SK-N-SH (cell line): ENCODE results near the gene RAB4B. TPM values are rescaled to one million over a fixed set of nuclear protein-coding genes. Genes with fewer than 3 reads are reported as not detected.
"Not testable (repeated sequence)": the region's sequence is repeated elsewhere in the genome, so short reads cannot be mapped to it uniquely, and the experiment has no call there.

Experiments used
- CTCF ChIA-PET: fragments of 300-600, 350-600 bp; formaldehyde crosslinking; extraction: SDS; loops from one replicate; lab custom pipeline; 2021; lab: Yijun Ruan, JAX
- POLR2A ChIA-PET: fragments of 350-600 bp; sonication (Branson Sonifier 250); formaldehyde crosslinking; extraction: SDS; loops from one replicate; lab custom pipeline; 2020; ENCODE audit warnings: antibody characterized with exemption, inconsistent platforms; lab: Yijun Ruan, JAX
- DNase-seq: peaks from one replicate; pipeline ENCODE4 v3.0.0; 2012
- H2AFZ ChIP-seq: fragments of 200-600 bp; sonication (generic); 2 replicates; pipeline ENCODE4 v1.8.1; 2016; ENCODE audit warnings: antibody characterized with exemption, mild to moderate bottlenecking, low read depth
- H3F3A ChIP-seq: fragments of 200-600 bp; sonication (generic); replicated peaks from 2 replicates; pipeline ENCODE3; 2016; ENCODE audit warnings: antibody characterized with exemption, mild to moderate bottlenecking; ENCODE audit not compliant: insufficient read depth
- H3K27ac ChIP-seq, 2 experiments: fragments of 200-500 bp in 1 of 2; fragments of 200-600 bp in 1 of 2; sonication (Bioruptor generic) in 1 of 2; sonication (generic), shearing (Covaris generic) in 1 of 2; 2 replicates each; pipeline versions ENCODE4 v1.5.1 to v1.6.1; 2014 to 2016; ENCODE audit warnings: low read depth in 2 of 2, inconsistent platforms in 1 of 2, low read length in 1 of 2, mild to moderate bottlenecking in 1 of 2, mixed read lengths in 1 of 2
- H3K27me3 ChIP-seq: fragments of 200-600 bp; sonication (generic), shearing (Covaris generic); 2 replicates; pipeline ENCODE4 v1.6.1; 2016; ENCODE audit warnings: mixed run types; ENCODE audit not compliant: insufficient read depth
- H3K36me3 ChIP-seq, 2 experiments: fragments of 200-500 bp in 1 of 2; fragments of 200-600 bp in 1 of 2; sonication (Bioruptor generic) in 1 of 2; sonication (generic) in 1 of 2; replicated peaks in 1 of 2; 2 replicates each; pipeline versions ENCODE3 to v1.5.1; 2014 to 2016; ENCODE audit warnings: low read length in 1 of 2, mild to moderate bottlenecking in 1 of 2; ENCODE audit not compliant: insufficient read depth in 2 of 2, control insufficient read depth in 1 of 2
- H3K4me1 ChIP-seq, 2 experiments: fragments of 200-500 bp in 1 of 2; fragments of 200-600 bp in 1 of 2; sonication (Bioruptor generic) in 1 of 2; sonication (generic), shearing (Covaris generic) in 1 of 2; 2 replicates each; pipeline versions ENCODE4 v1.5.1 to v1.6.1; 2014 to 2016; ENCODE audit warnings: low read depth in 1 of 2, low read length in 1 of 2, mixed run types in 1 of 2; ENCODE audit not compliant: insufficient read depth in 2 of 2, control insufficient read depth in 1 of 2
- H3K4me2 ChIP-seq: fragments of 200-600 bp; sonication (generic), shearing (Covaris generic); 2 replicates; pipeline ENCODE4 v1.6.1; 2017; ENCODE audit warnings: mixed run types
- H3K4me3 ChIP-seq, 2 experiments: fragments of 200-500 bp in 1 of 2; fragments of 200-600 bp in 1 of 2; sonication (Bioruptor generic) in 1 of 2; sonication (generic), shearing (Covaris generic) in 1 of 2; 2 replicates each; pipeline versions ENCODE4 v1.5.1 to v1.8.1; 2014 to 2016; ENCODE audit warnings: low read depth in 2 of 2, inconsistent platforms in 1 of 2, low read length in 1 of 2, mild to moderate bottlenecking in 1 of 2, mixed read lengths in 1 of 2, moderate library complexity in 1 of 2
- H3K79me2 ChIP-seq: fragments of 200-600 bp; sonication (generic); 2 replicates; pipeline ENCODE4 v1.8.1; 2017; ENCODE audit warnings: mild to moderate bottlenecking; ENCODE audit not compliant: insufficient read depth
- H3K9ac ChIP-seq: fragments of 200-600 bp; sonication (generic); 2 replicates; pipeline ENCODE4 v1.6.1; 2017; ENCODE audit warnings: mixed run types
- H3K9me2 ChIP-seq: fragments of 200-600 bp; sonication (generic); 2 replicates; pipeline ENCODE4 v1.6.1; 2017; ENCODE audit warnings: mixed run types
- H3K9me3 ChIP-seq: fragments of 200-600 bp; sonication (generic); 2 replicates; pipeline ENCODE4 v1.6.1; 2017; ENCODE audit warnings: mixed run types, mild to moderate bottlenecking, moderate library complexity
- H4K20me1 ChIP-seq: fragments of 200-600 bp; sonication (generic); 2 replicates; pipeline ENCODE4 v1.6.1; 2017; ENCODE audit warnings: mild to moderate bottlenecking, mixed run types; ENCODE audit not compliant: insufficient read depth
- ELF1 ChIP-seq: IDR thresholded peaks from 2 replicates; pipeline ENCODE4 v1.4.0; 2012
- FOXJ3 ChIP-seq: sonication (generic); formaldehyde crosslinking; IDR thresholded peaks from 2 replicates; pipeline ENCODE4 v1.5.1; 2020; ENCODE audit warnings: mild to moderate bottlenecking, missing genetic modification reagents
- FOXM1 ChIP-seq: IDR thresholded peaks from 2 replicates; pipeline ENCODE4 v1.4.0; 2012; ENCODE audit warnings: low read depth, mild to moderate bottlenecking
- GABPA ChIP-seq: IDR thresholded peaks from 2 replicates; pipeline ENCODE4 v1.4.0; 2012; ENCODE audit warnings: low read depth, mild to moderate bottlenecking
- GATA2 ChIP-seq: sonication (generic); formaldehyde crosslinking; IDR thresholded peaks from 2 replicates; pipeline ENCODE4 v1.5.0; 2020; ENCODE audit warnings: mild to moderate bottlenecking, missing genetic modification reagents
- NFIC ChIP-seq: IDR thresholded peaks from 2 replicates; pipeline ENCODE4 v1.4.0; 2012; ENCODE audit warnings: borderline replicate concordance
- POLR2AphosphoS5 ChIP-seq: IDR thresholded peaks from 2 replicates; pipeline ENCODE4 v1.6.1; 2012; ENCODE audit warnings: low read depth, low read length
- RAD21 ChIP-seq: IDR thresholded peaks from 2 replicates; pipeline ENCODE4 v1.6.1; 2012; ENCODE audit warnings: mild to moderate bottlenecking, low read length
- REST ChIP-seq: IDR thresholded peaks from 2 replicates; pipeline ENCODE4 v1.6.1; 2012; ENCODE audit warnings: mild to moderate bottlenecking, low read depth, low read length, moderate library complexity
- TEAD4 ChIP-seq: IDR thresholded peaks from 2 replicates; pipeline ENCODE4 v1.4.0; 2012; ENCODE audit warnings: mild to moderate bottlenecking, borderline replicate concordance; ENCODE audit not compliant: insufficient read depth
- WGBS: methylation state at CpG from one replicate; pipeline ENCODE4 v1.1.6; 2017; ENCODE audit warnings: low lambda C conversion rate; 5-methylcytosine and 5-hydroxymethylcytosine counted together
- polyA plus RNA-seq, 3 experiments: library from polyadenylated mRNA; depleted of rRNA; stranded (reverse); fragments of >200 nt; gene quantifications; 2 replicates each; pipeline ENCODE4 v1.2.3, GENCODE V29; 2012
- TF ChIP-seq, protein P1 (sequence below): IDR thresholded peaks from 2 replicates; pipeline ENCODE4; 2012
- TF ChIP-seq, protein P2 (sequence below): IDR thresholded peaks from 2 replicates; pipeline ENCODE4 v1.4.0; 2012; ENCODE audit warnings: low read depth

Gene RAB4B
- polyA plus RNA-seq, 1 of the 3 experiments (the other 2 are of a cell fraction), result 53.2 TPM

- Histone ChIP-seq H3K9ac (no peak overlapping the region), H3K4me1 (no peaks in the 10 kb centered on the region), H3K4me2 (no peak overlapping the region), H3K27me3 (no peaks in the 10 kb centered on the region), H3K9me2 (no peaks in the 10 kb centered on the region), H3K27ac (no peak overlapping the region), H3K9me3 (no peaks in the 10 kb centered on the region), H2AFZ (no peak overlapping the region), H3F3A (no peaks in the 10 kb centered on the region), H3K4me3 (no peak overlapping the region), H3K36me3 (peaks cover 3 to 24% of the 10 kb centered on the region in 2 experiments), H4K20me1 (no peaks in the 10 kb centered on the region), H3K79me2 (no peaks in the 10 kb centered on the region)
- ChIA-PET CTCF (no interaction called here), POLR2A (interaction anchor here (0.6 kb wide), 1 partner anchor 13 kb away, joined by 5 read pairs; no protein-coding TSS in a partner anchor)
- TF ChIP-seq NFIC (no peak), TEAD4 (no peak), ELF1 (no peak), GABPA (no peak), RAD21 (no peak), FOXJ3 (CRISPR knock-in tag) (no peak), POLR2AphosphoS5 (no peak)
- TF ChIP-seq, protein P1, sequence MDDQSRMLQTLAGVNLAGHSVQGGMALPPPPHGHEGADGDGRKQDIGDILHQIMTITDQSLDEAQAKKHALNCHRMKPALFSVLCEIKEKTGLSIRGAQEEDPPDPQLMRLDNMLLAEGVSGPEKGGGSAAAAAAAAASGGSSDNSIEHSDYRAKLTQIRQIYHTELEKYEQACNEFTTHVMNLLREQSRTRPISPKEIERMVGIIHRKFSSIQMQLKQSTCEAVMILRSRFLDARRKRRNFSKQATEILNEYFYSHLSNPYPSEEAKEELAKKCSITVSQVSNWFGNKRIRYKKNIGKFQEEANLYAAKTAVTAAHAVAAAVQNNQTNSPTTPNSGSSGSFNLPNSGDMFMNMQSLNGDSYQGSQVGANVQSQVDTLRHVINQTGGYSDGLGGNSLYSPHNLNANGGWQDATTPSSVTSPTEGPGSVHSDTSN, result no peak
- no peak for DNase-seq
Measured at GRCh38 chr19:40829205-40829604, 51.2 kb downstream of the RAB4B start.

DNA sequence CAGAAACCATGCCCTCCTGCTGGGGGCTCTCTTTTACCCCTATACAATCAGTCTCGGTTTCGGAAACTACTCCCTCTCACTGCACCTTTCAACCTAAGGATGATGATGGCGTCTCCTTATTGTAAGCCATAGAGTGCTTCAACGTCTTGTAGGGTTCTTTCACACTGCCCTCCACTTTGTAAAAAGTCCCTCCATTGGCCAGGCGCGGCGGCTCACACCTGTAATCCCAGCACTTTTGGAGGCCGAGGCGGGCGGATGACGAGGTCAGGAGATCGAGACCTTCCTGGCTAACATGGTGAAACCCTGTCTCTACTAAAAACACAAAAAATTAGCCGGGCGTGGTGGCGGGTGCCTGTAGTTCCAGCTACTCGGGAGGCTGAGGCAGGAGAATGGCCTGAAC, 52.7 kb downstream of the RAB4B start:
- POLR2A ChIA-PET, result interaction anchor here (0.6 kb wide), 1 partner anchor 10 kb away, joined by 3 read pairs; no protein-coding TSS in a partner anchor
- H3K4me3 ChIP-seq, H3K4me2 ChIP-seq, H3K79me2 ChIP-seq, H2AFZ ChIP-seq, CTCF ChIA-PET, H3K9ac ChIP-seq, H3F3A ChIP-seq, H3K9me2 ChIP-seq, H3K4me1 ChIP-seq, H3K9me3 ChIP-seq, H3K27me3 ChIP-seq, H3K27ac ChIP-seq, DNase-seq, H4K20me1 ChIP-seq: not testable (repeated sequence)
- peaks cover 3 to 24% of the 10 kb centered on the region in 2 experiments for H3K36me3 ChIP-seq
- 97% methylated on average over 14 of the region's 16 CpGs for WGBS

- no peak overlapping the region for H3K27ac ChIP-seq
- POLR2A ChIA-PET, result no interaction called here
Measured at GRCh38 chr19:40831502-40832430, 53.7 kb downstream of the RAB4B start.

More at GRCh38 chr19:40831502-40832430, 53.7 kb downstream of the RAB4B start:
- H2AFZ ChIP-seq, result no peak overlapping the region
- no peaks in the 10 kb centered on the region for H3F3A ChIP-seq
- TF ChIP-seq REST (no peak), FOXM1 (no peak), GATA2 (CRISPR knock-in tag) (no peak)
- TF ChIP-seq, protein P2, sequence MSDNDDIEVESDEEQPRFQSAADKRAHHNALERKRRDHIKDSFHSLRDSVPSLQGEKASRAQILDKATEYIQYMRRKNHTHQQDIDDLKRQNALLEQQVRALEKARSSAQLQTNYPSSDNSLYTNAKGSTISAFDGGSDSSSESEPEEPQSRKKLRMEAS, result no peak
- TF ChIP-seq, all 33 proteins: peak for 0
- Histone ChIP-seq H3K27me3 (no peaks in the 10 kb centered on the region), H3K79me2 (no peaks in the 10 kb centered on the region), H3K4me2 (no peak overlapping the region), H3K9me2 (no peaks in the 10 kb centered on the region), H4K20me1 (no peaks in the 10 kb centered on the region), H3K36me3 (peaks cover 3 to 21% of the 10 kb centered on the region in 2 experiments), H3K9me3 (no peaks in the 10 kb centered on the region), H3K9ac (no peak overlapping the region), H3K4me1 (no peaks in the 10 kb centered on the region), H3K4me3 (no peak overlapping the region)
- 74% methylated on average over 7 of the region's 7 CpGs for WGBS
- no peak for DNase-seq
- CTCF ChIA-PET, result interaction anchor here (1.0 to 2.0 kb wide), 2 partner anchors 13 to 197 kb away, joined by 4 to 5 read pairs; no protein-coding TSS in a partner anchor
